ENCODE data around the gene CEP250. TPM values are rescaled to one million over a fixed set of nuclear protein-coding genes. Genes with fewer than 3 reads are reported as not detected.
"Not testable (repeated sequence)": the region's sequence is repeated elsewhere in the genome, so short reads cannot be mapped to it uniquely, and the experiment has no call there.

CEP250 gene
- total RNA-seq, 2 experiments from 2014 or later, result 43.2 to 48.5 TPM

GRCh38 chr20:35511814-35512420 lies 56.5 kb downstream of the CEP250 start:
- CTCF ChIA-PET, result interaction anchor here (0.9 kb wide), 1 partner anchor 49 kb away, joined by 4 read pairs; no protein-coding TSS in a partner anchor
- POLR2A ChIA-PET, result no interaction called here

GRCh38 chr20:35514371-35514932 lies 59.1 kb downstream of the CEP250 start:
- POLR2A ChIA-PET, result no interaction called here
- CTCF ChIA-PET, result no interaction called here

GRCh38 chr20:35515341-35515740 lies 59.9 kb downstream of the CEP250 start:
- ChIA-PET POLR2A (interaction anchor here (0.6 kb wide), 1 partner anchor 1052 kb away, joined by 3 read pairs; no protein-coding TSS in a partner anchor), CTCF (no interaction called here)

- CTCF ChIA-PET, result interaction anchor here (1.2 kb wide), 1 partner anchor 52 kb away, joined by 3 read pairs; no protein-coding TSS in a partner anchor
- POLR2A ChIA-PET, result no interaction called here
Observed at GRCh38 chr20:35515949-35516645, 60.7 kb downstream of the CEP250 start.

- ChIA-PET POLR2A (interaction anchor here (0.6 to 0.7 kb wide), 2 partner anchors 75 to 200 kb away, joined by 5 to 7 read pairs; no protein-coding TSS in a partner anchor), CTCF (interaction anchor here (1.2 kb wide), 1 partner anchor 53 kb away, joined by 3 read pairs; no protein-coding TSS in a partner anchor)
Observed at GRCh38 chr20:35517125-35517524, 61.7 kb downstream of the CEP250 start.

- CTCF ChIA-PET, result not testable (repeated sequence)
- POLR2A ChIA-PET, result interaction anchor here (0.7 kb wide), 1 partner anchor 199 kb away, joined by 5 read pairs; no protein-coding TSS in a partner anchor
Observed at GRCh38 chr20:35517767-35518166, 62.4 kb downstream of the CEP250 start.

- ChIA-PET POLR2A (no interaction called here), CTCF (no interaction called here)
Observed at GRCh38 chr20:35518955-35519354, 63.6 kb downstream of the CEP250 start.

- POLR2A ChIA-PET, result no interaction called here
- CTCF ChIA-PET, result no interaction called here
Observed at GRCh38 chr20:35523298-35523888, 68.0 kb downstream of the CEP250 start.

GRCh38 chr20:35525639-35526038 lies 70.2 kb downstream of the CEP250 start:
- ChIA-PET POLR2A (no interaction called here), CTCF (no interaction called here)

GRCh38 chr20:35527122-35527769 lies 71.8 kb downstream of the CEP250 start:
- CTCF ChIA-PET, result no interaction called here
- POLR2A ChIA-PET, result no interaction called here

GRCh38 chr20:35529552-35529951 lies 74.2 kb downstream of the CEP250 start, which contains the start of gene C20orf173:
C20orf173 (minus strand) TSS chr20:35529652; CDS start chr20:35529373, 279 bp downstream.
- CTCF ChIA-PET, result no interaction called here
- POLR2A ChIA-PET, result no interaction called here

- ChIA-PET CTCF (no interaction called here), POLR2A (no interaction called here)
Observed at GRCh38 chr20:35539756-35540212, 84.4 kb downstream of the CEP250 start.

GRCh38 chr20:35541118-35541782 lies 85.9 kb downstream of the CEP250 start:
- POLR2A ChIA-PET, result interaction anchor here (0.5 to 1.2 kb wide), 3 partner anchors 15 to 75 kb away, joined by 3 to 9 read pairs (median 6); no protein-coding TSS in a partner anchor
- CTCF ChIA-PET, result interaction anchor here (0.6 to 1.8 kb wide), 2 partner anchors 78 to 275 kb away, joined by 5 to 6 read pairs; no protein-coding TSS in a partner anchor

- CTCF ChIA-PET, result interaction anchor here (0.6 to 1.8 kb wide), 2 partner anchors 78 to 276 kb away, joined by 5 to 6 read pairs; no protein-coding TSS in a partner anchor
- POLR2A ChIA-PET, result interaction anchor here (0.5 to 1.4 kb wide), 4 partner anchors 16 to 122 kb away, joined by 3 to 9 read pairs (median 6); partner anchors contain the start of genes CPNE1 and RBM12
Observed at GRCh38 chr20:35541783-35542662, 86.6 kb downstream of the CEP250 start, which contains the start of gene ERGIC3. ERGIC3 (plus strand) TSS chr20:35542078; CDS start chr20:35542098, 20 bp downstream.

GRCh38 chr20:35542990-35543389 lies 87.6 kb downstream of the CEP250 start:
- ChIA-PET POLR2A (interaction anchor here (1.4 kb wide), 1 partner anchor 121 kb away, joined by 5 read pairs; the partner anchor contains the start of genes CPNE1 and RBM12), CTCF (interaction anchor here (1.8 kb wide), 1 partner anchor 79 kb away, joined by 6 read pairs; no protein-coding TSS in a partner anchor)

- ChIA-PET POLR2A (no interaction called here), CTCF (no interaction called here)
Observed at GRCh38 chr20:35544436-35544835, 89.0 kb downstream of the CEP250 start.

- POLR2A ChIA-PET, CTCF ChIA-PET: not testable (repeated sequence)
Observed at GRCh38 chr20:35544941-35545340, 89.5 kb downstream of the CEP250 start.

- ChIA-PET POLR2A (interaction anchor here (0.5 kb wide), 1 partner anchor 1799 kb away, joined by 4 read pairs; no protein-coding TSS in a partner anchor), CTCF (no interaction called here)
Observed at GRCh38 chr20:35546127-35546526, 90.7 kb downstream of the CEP250 start.

All from activated CD8-positive, alpha-beta memory T cell treated with anti-CD3 and anti-CD28 coated beads for 36 hours (primary cell).